ENCODE data around the gene LRFN2.

GRCh38 chr6:40457261-40457660 is 129.9 kb downstream of the LRFN2 start:
- TF ChIP-seq POLR2A (IDR thresholded peaks at IDR 0.05): no peak
- TF ChIP-seq, protein P1, sequence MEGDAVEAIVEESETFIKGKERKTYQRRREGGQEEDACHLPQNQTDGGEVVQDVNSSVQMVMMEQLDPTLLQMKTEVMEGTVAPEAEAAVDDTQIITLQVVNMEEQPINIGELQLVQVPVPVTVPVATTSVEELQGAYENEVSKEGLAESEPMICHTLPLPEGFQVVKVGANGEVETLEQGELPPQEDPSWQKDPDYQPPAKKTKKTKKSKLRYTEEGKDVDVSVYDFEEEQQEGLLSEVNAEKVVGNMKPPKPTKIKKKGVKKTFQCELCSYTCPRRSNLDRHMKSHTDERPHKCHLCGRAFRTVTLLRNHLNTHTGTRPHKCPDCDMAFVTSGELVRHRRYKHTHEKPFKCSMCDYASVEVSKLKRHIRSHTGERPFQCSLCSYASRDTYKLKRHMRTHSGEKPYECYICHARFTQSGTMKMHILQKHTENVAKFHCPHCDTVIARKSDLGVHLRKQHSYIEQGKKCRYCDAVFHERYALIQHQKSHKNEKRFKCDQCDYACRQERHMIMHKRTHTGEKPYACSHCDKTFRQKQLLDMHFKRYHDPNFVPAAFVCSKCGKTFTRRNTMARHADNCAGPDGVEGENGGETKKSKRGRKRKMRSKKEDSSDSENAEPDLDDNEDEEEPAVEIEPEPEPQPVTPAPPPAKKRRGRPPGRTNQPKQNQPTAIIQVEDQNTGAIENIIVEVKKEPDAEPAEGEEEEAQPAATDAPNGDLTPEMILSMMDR (IDR thresholded peaks at IDR 0.05): no peak
